Activated CD8-positive, alpha-beta memory T cell treated with anti-CD3 and anti-CD28 coated beads, Interleukin-2, amount 50 U/mL, for 4 hours (primary cell): ENCODE data around the gene DNALI1.

Experiments
- DNase-seq: peaks from one replicate; pipeline ENCODE4 v3.0.0-alpha.2; 2020

The DNALI1 gene

DNA sequence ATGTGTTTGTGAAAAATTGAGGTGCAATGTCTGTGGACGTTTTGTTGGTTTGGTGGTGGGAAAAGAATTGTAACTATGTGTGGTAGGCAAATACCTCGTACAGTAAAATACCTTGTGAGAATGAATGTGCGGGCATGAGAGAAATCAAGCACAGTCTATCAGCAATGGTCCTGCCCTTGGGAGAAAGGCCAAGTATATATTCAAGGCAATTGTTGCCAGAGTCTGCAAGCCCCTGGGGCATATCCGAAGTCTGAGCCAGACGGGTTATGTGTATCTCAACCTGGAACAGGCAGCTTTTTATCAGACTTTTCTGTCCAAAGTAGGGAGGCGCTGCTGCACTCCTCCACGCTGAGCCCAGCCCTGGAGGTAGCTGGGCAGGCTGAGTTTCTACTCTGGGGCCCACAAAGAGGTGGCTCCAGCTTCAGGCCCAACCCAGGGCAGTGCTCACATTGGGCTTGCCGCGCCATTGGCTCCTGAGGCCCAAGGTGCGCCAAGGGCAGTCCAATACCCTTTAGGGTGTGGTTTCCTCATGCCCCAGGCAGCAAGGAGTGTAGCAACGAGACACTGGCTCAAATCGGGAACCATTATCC is 48.4 kb downstream of the DNALI1 start:
- no peak for DNase-seq

DNA sequence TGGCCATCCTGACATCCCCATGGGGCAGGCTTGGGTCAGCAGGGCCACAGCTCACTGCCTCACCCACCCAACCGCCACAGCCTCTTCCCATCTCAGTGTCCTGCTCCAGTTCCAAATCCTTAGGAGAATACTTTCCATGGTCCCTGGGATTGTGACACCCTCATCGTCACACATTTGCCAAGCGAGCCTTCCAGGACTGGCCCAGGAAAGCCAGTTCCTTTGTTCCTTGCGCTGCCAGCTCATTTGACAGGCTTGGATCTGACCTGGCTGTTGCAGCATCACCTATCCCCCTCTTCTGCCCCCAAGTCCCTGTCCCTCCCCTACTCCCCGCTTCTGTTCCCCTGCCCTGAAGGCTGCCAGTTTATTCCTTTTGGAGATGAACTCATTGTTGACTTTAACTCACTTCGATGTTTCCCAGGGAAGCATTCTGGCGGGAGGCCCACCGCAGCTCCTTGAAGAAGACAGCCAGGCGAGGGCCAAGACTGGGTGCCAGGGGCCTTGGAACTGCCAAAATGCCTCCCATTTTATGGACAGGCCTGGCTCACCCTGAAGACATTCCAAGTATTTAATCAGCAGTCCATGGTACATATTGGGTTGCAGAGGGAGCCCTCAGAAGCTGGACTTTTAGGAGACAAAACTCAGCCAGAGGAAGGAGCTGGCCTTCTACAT is 49.2 kb downstream of the DNALI1 start:
- no peak for DNase-seq

GRCh38 chr1:37606481-37607263 is 49.9 kb downstream of the DNALI1 start:
- DNase-seq, result no peak

- DNase-seq, result no peak
Measured at GRCh38 chr1:37609002-37609401, 52.3 kb downstream of the DNALI1 start.

- DNase-seq, result no peak
Measured at GRCh38 chr1:37609994-37610393, 53.3 kb downstream of the DNALI1 start.

DNA sequence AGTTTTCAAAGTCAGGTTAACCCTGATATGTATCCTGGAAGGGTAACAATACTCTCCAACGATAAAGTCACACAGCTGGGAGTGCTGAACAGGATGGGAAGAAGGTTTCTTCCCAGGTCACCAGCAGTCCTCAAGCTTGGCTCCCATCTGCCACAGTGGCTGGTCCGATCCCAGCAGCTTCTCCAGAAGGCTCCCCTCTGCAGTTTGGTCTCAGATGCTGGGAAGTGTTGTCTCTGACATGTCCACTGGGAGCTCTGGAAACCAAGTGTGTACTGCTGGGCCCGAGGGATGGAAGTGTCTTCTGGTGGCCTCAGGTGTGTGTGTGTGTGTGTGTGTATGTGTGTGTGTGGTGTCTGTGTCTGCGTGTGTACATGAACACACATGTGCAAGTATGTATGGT is 55.4 kb downstream of the DNALI1 start:
- no peak for DNase-seq

DNA sequence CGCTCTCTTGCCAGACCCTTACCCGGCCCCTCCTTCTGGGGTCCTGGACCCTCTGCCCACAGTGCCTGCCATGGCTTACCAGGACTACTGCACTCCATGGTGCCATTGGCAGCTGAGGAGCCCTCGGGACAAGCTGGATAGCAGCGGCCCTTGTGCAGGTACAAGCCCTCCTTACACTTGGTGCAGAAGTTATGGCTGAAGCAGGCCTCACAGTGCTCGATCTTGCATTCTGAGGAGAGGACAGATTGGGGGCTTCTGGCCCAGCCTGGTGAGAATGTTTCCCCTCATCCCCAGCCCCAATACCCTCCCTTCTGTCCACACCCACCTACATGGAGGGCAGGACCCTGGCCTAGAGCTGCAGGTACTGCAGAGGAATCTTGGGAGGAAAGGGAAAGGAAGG is 57.4 kb downstream of the DNALI1 start:
- DNase-seq, result no peak

DNA sequence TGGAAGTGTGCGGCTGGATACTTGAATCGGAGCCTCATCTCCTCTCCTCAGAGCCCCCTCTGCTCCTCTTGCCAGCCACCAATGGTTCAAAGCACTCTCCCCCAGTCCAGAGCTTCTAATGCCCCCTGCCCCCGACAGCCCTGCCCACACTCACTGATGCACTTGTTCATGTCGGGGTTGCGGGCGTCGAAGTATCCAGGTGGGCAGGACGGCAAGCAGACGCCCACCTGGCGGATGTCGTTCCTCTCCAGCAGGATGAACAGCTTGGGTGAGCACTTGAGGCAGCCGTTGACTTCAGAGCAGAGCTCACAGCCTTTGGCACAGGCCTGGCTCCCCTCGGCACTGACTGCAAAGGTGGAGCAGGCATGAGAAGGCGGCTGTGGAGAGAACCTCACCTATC is 59.6 kb downstream of the DNALI1 start:
- DNase-seq, result no peak
